Stomach (tissue), 4 donors: Measurements from ENCODE around the gene SPACA4.

ENCODE experiments used
- POLR2A ChIP-seq, 4 donors: fragments of 450-650 bp; IDR thresholded peaks; one replicate each; pipeline ENCODE4 v1.6.1; 2016; ENCODE audit warnings: antibody characterized with exemption in 4 of 4, control low read depth in 2 of 4, mild to moderate bottlenecking in 1 of 4, moderate library complexity in 1 of 4
- POLR2AphosphoS5 ChIP-seq, 3 donors: sonication (generic); formaldehyde crosslinking; IDR thresholded peaks; one replicate each; pipeline ENCODE4 v1.6.1; 2016; ENCODE audit warnings: antibody characterized with exemption in 3 of 3
- TF ChIP-seq, protein P1 (sequence below), 7 experiments: fragments of 450-650 bp in 4 of 7; fragments of 200-600 bp in 3 of 7; sonication (generic) in 3 of 7; IDR thresholded peaks; one replicate each; pipeline ENCODE4 v1.5.1; 2016 to 2019; ENCODE audit warnings: antibody characterized with exemption in 7 of 7, control low read depth in 2 of 7, mild to moderate bottlenecking in 1 of 7

DNA sequence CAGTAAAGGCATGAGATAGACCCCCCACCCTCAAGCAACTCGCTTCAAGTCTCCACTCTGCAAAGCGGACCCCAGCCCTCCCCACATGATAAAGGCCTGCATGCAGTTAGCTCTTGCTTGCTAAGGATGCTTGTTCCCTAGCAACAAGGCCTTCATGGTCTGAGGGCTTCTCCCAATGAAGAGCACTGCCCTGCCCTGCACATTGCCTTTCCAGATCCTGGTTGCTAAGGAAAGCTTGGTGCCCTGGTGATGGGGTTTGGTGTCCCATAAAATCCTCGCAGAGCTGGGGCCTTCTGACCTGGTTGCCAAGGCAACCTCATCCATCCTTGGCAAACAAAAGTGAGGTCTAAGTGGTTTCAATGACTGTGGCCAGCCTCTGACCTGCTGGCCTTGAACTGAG lies 24.7 kb downstream of the SPACA4 start:
- TF ChIP-seq, protein P1, sequence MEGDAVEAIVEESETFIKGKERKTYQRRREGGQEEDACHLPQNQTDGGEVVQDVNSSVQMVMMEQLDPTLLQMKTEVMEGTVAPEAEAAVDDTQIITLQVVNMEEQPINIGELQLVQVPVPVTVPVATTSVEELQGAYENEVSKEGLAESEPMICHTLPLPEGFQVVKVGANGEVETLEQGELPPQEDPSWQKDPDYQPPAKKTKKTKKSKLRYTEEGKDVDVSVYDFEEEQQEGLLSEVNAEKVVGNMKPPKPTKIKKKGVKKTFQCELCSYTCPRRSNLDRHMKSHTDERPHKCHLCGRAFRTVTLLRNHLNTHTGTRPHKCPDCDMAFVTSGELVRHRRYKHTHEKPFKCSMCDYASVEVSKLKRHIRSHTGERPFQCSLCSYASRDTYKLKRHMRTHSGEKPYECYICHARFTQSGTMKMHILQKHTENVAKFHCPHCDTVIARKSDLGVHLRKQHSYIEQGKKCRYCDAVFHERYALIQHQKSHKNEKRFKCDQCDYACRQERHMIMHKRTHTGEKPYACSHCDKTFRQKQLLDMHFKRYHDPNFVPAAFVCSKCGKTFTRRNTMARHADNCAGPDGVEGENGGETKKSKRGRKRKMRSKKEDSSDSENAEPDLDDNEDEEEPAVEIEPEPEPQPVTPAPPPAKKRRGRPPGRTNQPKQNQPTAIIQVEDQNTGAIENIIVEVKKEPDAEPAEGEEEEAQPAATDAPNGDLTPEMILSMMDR (IDR thresholded peaks at IDR 0.05): no peak
- TF ChIP-seq POLR2A (IDR thresholded peaks at IDR 0.05): no peak
- no peak for TF ChIP-seq POLR2AphosphoS5 (IDR thresholded peaks at IDR 0.05)
